Measurements from ENCODE around the gene MOB3C.

MOB3C gene

GRCh38 chr1:46659307-46659870 is 42.8 kb upstream of the MOB3C start:
- Histone ChIP-seq H2AFZ (ENCODE audit: low read depth, low read length) (no peak overlapping the region), H3K23ac (ENCODE audit: low read length in 2 of 2) (no peak overlapping the region), H2BK15ac (ENCODE audit: low read depth, poor library complexity, severe bottlenecking) (no peak overlapping the region), H2AK5ac (ENCODE audit: low read length, severe bottlenecking) (no peak overlapping the region), H3K9ac (ENCODE audit: low read length) (no peak overlapping the region), H2BK120ac (ENCODE audit: low read depth, low read length) (no peak overlapping the region), H3K4me1 (ENCODE audit: control insufficient read depth, insufficient read depth, low read depth, low read length) (no peaks in the 10 kb centered on the region), H3K36me3 (ENCODE audit: control insufficient read depth in 1 of 2, insufficient read depth in 2 of 2, low read depth in 1 of 2, low read length in 2 of 2) (peaks cover 0 to 57% of the 10 kb centered on the region in 2 experiments), H3K4ac (ENCODE audit: low read depth in 1 of 2, low read length in 2 of 2) (no peak overlapping the region), H3K9me3 (ENCODE audit: control insufficient read depth, low read length) (no peaks in the 10 kb centered on the region), H3K27ac (ENCODE audit: low read length, poor library complexity, severe bottlenecking) (no peak overlapping the region), H2BK5ac (ENCODE audit: low read depth, low read length, poor library complexity, severe bottlenecking) (no peak overlapping the region), H2BK12ac (ENCODE audit: low read length in 2 of 2) (no peak overlapping the region), H3K18ac (ENCODE audit: low read depth in 1 of 2, low read length in 2 of 2) (no peak overlapping the region), H3K14ac (ENCODE audit: low read length in 2 of 2) (no peak overlapping the region), H3K4me3 (ENCODE audit: insufficient read depth in 1 of 2, low read depth in 1 of 2, low read length in 2 of 2) (no peak overlapping the region), H3K4me2 (ENCODE audit: low read length, poor library complexity, severe bottlenecking) (no peak overlapping the region), H4K91ac (ENCODE audit: low read length) (no peak overlapping the region), H3K79me1 (replicated peaks; ENCODE audit: low read length, poor library complexity, severe bottlenecking) (peaks cover 2% of the 10 kb centered on the region), H3K27me3 (ENCODE audit: control insufficient read depth in 1 of 2, insufficient read depth in 1 of 2, low read length in 2 of 2) (no peaks in the 10 kb centered on the region), H4K8ac (ENCODE audit: low read length) (no peak overlapping the region)
- WGBS: 100% methylated on average over 2 of the region's 2 CpGs
- DNase-seq: no peak

- H3K9ac ChIP-seq (ENCODE audit: low read length): no peak overlapping the region
- no peak overlapping the region for H2BK120ac ChIP-seq (ENCODE audit: low read depth, low read length)
- WGBS: no CpG with 5 or more reads among the region's 1 CpG
- no peak overlapping the region for H3K18ac ChIP-seq (ENCODE audit: low read depth in 1 of 2, low read length in 2 of 2)
- H3K4me2 ChIP-seq (ENCODE audit: low read length, poor library complexity, severe bottlenecking): no peak overlapping the region
- H2BK5ac ChIP-seq (ENCODE audit: low read depth, low read length, poor library complexity, severe bottlenecking): no peak overlapping the region
- H2AFZ ChIP-seq (ENCODE audit: low read depth, low read length): no peak overlapping the region
- no peak overlapping the region for H3K23ac ChIP-seq (ENCODE audit: low read length in 2 of 2)
- no peak for DNase-seq
- no peak overlapping the region for H2AK5ac ChIP-seq (ENCODE audit: low read length, severe bottlenecking)
- H3K79me1 ChIP-seq (replicated peaks; ENCODE audit: low read length, poor library complexity, severe bottlenecking): peaks cover 2% of the 10 kb centered on the region
- H3K9me3 ChIP-seq (ENCODE audit: control insufficient read depth, low read length): no peaks in the 10 kb centered on the region
- H3K4me3 ChIP-seq (ENCODE audit: insufficient read depth in 1 of 2, low read depth in 1 of 2, low read length in 2 of 2): no peak overlapping the region
- no peak overlapping the region for H3K27ac ChIP-seq (ENCODE audit: low read length, poor library complexity, severe bottlenecking)
- H4K91ac ChIP-seq (ENCODE audit: low read length): no peak overlapping the region
- H3K27me3 ChIP-seq (ENCODE audit: control insufficient read depth in 1 of 2, insufficient read depth in 1 of 2, low read length in 2 of 2): no peaks in the 10 kb centered on the region
- no peak overlapping the region for H2BK12ac ChIP-seq (ENCODE audit: low read length in 2 of 2)
- no peaks in the 10 kb centered on the region for H3K4me1 ChIP-seq (ENCODE audit: control insufficient read depth, insufficient read depth, low read depth, low read length)
- no peak overlapping the region for H4K8ac ChIP-seq (ENCODE audit: low read length)
- H3K36me3 ChIP-seq (ENCODE audit: control insufficient read depth in 1 of 2, insufficient read depth in 2 of 2, low read depth in 1 of 2, low read length in 2 of 2): peaks cover 0 to 47% of the 10 kb centered on the region in 2 experiments
- no peak overlapping the region for H3K4ac ChIP-seq (ENCODE audit: low read depth in 1 of 2, low read length in 2 of 2)
- no peak overlapping the region for H3K14ac ChIP-seq (ENCODE audit: low read length in 2 of 2)
- H2BK15ac ChIP-seq (ENCODE audit: low read depth, poor library complexity, severe bottlenecking): no peak overlapping the region
Measured at GRCh38 chr1:46657775-46658174, 41.2 kb upstream of the MOB3C start.

DNA sequence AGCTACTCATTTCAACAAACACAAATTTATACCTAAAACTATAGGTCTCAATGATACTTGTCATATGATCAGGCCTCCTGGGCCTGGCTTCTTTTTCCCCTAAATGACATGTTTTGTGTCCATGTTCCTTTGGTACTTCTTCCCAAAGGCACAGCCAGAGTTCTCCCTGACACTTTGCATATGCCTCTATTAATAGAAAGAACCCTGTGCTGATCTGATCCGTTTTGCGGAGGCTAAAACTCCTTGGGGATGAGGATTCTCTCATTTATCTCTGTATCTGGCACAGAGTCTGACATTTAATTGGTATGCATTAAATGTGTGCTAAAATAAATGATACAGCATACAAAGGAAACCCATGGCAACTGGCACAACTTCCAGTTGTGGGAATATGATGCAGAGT is 40.0 kb upstream of the MOB3C start:
- no peak overlapping the region for H2BK12ac ChIP-seq (ENCODE audit: low read length in 2 of 2)

DNA sequence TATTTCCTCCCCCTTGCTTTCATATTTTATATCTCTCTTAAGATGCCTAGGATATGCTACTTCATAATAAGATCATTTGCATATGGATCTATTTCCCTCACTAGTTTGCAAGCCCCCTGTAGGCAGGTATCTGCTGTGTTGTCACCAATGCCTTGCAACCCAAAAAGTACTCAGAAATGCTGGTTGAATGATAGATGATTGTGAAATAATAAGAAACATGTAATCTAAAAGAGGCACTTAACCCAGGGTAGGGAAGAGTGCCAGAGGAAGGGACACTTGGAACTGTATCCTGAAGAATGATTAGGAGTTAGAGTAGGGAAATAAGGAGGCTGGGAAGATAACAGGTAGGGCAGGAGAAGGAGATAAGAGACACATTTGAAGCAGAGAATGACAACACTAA is 39.2 kb upstream of the MOB3C start:
- Histone ChIP-seq H3K79me1 (replicated peaks; ENCODE audit: low read length, poor library complexity, severe bottlenecking) (no peaks in the 10 kb centered on the region), H3K27ac (ENCODE audit: low read length, poor library complexity, severe bottlenecking) (no peak overlapping the region), H2AFZ (ENCODE audit: low read depth, low read length) (no peak overlapping the region), H2AK5ac (ENCODE audit: low read length, severe bottlenecking) (no peak overlapping the region), H3K14ac (ENCODE audit: low read length in 2 of 2) (no peak overlapping the region), H2BK12ac (ENCODE audit: low read length in 2 of 2) (no peak overlapping the region), H3K4me1 (ENCODE audit: control insufficient read depth, insufficient read depth, low read depth, low read length) (no peaks in the 10 kb centered on the region), H3K23ac (ENCODE audit: low read length in 2 of 2) (no peak overlapping the region), H3K9me3 (ENCODE audit: control insufficient read depth, low read length) (no peaks in the 10 kb centered on the region), H2BK120ac (ENCODE audit: low read depth, low read length) (no peak overlapping the region), H2BK15ac (ENCODE audit: low read depth, poor library complexity, severe bottlenecking) (no peak overlapping the region), H3K4ac (ENCODE audit: low read depth in 1 of 2, low read length in 2 of 2) (no peak overlapping the region), H3K4me3 (ENCODE audit: insufficient read depth in 1 of 2, low read depth in 1 of 2, low read length in 2 of 2) (no peak overlapping the region), H4K91ac (ENCODE audit: low read length) (no peak overlapping the region), H3K18ac (ENCODE audit: low read depth in 1 of 2, low read length in 2 of 2) (no peak overlapping the region), H2BK5ac (ENCODE audit: low read depth, low read length, poor library complexity, severe bottlenecking) (no peak overlapping the region), H3K36me3 (ENCODE audit: control insufficient read depth in 1 of 2, insufficient read depth in 2 of 2, low read depth in 1 of 2, low read length in 2 of 2) (peaks cover 0 to 57% of the 10 kb centered on the region in 2 experiments), H3K27me3 (ENCODE audit: control insufficient read depth in 1 of 2, insufficient read depth in 1 of 2, low read length in 2 of 2) (no peaks in the 10 kb centered on the region), H4K8ac (ENCODE audit: low read length) (no peak overlapping the region), H3K9ac (ENCODE audit: low read length) (no peak overlapping the region), H3K4me2 (ENCODE audit: low read length, poor library complexity, severe bottlenecking) (no peak overlapping the region)
- no peak for DNase-seq

More for the DNA sequence above, 40.0 kb upstream of the MOB3C start:
- Histone ChIP-seq H3K4me1 (ENCODE audit: control insufficient read depth, insufficient read depth, low read depth, low read length) (no peaks in the 10 kb centered on the region), H3K9ac (ENCODE audit: low read length) (no peak overlapping the region), H3K14ac (ENCODE audit: low read length in 2 of 2) (no peak overlapping the region), H2BK15ac (ENCODE audit: low read depth, poor library complexity, severe bottlenecking) (no peak overlapping the region), H3K4ac (ENCODE audit: low read depth in 1 of 2, low read length in 2 of 2) (no peak overlapping the region), H2BK120ac (ENCODE audit: low read depth, low read length) (no peak overlapping the region), H3K4me3 (ENCODE audit: insufficient read depth in 1 of 2, low read depth in 1 of 2, low read length in 2 of 2) (no peak overlapping the region), H3K18ac (ENCODE audit: low read depth in 1 of 2, low read length in 2 of 2) (no peak overlapping the region), H3K36me3 (ENCODE audit: control insufficient read depth in 1 of 2, insufficient read depth in 2 of 2, low read depth in 1 of 2, low read length in 2 of 2) (peaks cover 0 to 57% of the 10 kb centered on the region in 2 experiments), H3K79me1 (replicated peaks; ENCODE audit: low read length, poor library complexity, severe bottlenecking) (peaks cover 2% of the 10 kb centered on the region), H4K8ac (ENCODE audit: low read length) (no peak overlapping the region), H3K27ac (ENCODE audit: low read length, poor library complexity, severe bottlenecking) (no peak overlapping the region), H4K91ac (ENCODE audit: low read length) (no peak overlapping the region), H3K9me3 (ENCODE audit: control insufficient read depth, low read length) (no peaks in the 10 kb centered on the region), H2AK5ac (ENCODE audit: low read length, severe bottlenecking) (no peak overlapping the region), H2AFZ (ENCODE audit: low read depth, low read length) (no peak overlapping the region), H3K23ac (ENCODE audit: low read length in 2 of 2) (no peak overlapping the region), H3K27me3 (ENCODE audit: control insufficient read depth in 1 of 2, insufficient read depth in 1 of 2, low read length in 2 of 2) (no peaks in the 10 kb centered on the region), H2BK5ac (ENCODE audit: low read depth, low read length, poor library complexity, severe bottlenecking) (no peak overlapping the region), H3K4me2 (ENCODE audit: low read length, poor library complexity, severe bottlenecking) (no peak overlapping the region)
- WGBS: 92% methylated on average over 2 of the region's 2 CpGs
- no peak for DNase-seq
